ENCODE results near the gene NR2C1. TPM values are rescaled to one million over a fixed set of nuclear protein-coding genes. Genes with fewer than 3 reads are reported as not detected.

The NR2C1 gene
- total and polyA plus RNA-seq, 11 donors: 11.0 to 45.6 (median 34.5) TPM

- peak overlapping the region in 2 of 12 donors; percentile 35 to 40 for H3K27ac ChIP-seq
- no peaks in the 10 kb centered on the region for H3K27me3 ChIP-seq
- H3K4me1 ChIP-seq: peaks cover 0 to 24% (median 9%) of the 10 kb centered on the region in 12 donors
- DNase-seq (peak in 4 of 5 donors; percentile 50 to 72 (median 67)), ATAC-seq (peak; percentile 70 to 88 (median 85))
- TF ChIP-seq POLR2A (IDR thresholded peaks at IDR 0.05) (no peak), CTCF (IDR thresholded peaks at IDR 0.05) (peak; percentile 62 to 82 (median 77))
- H3K4me3 ChIP-seq: no peak overlapping the region
- intact Hi-C loops (cut with DNase I): loop anchor here (1.0 to 10.0 kb wide), 12 partner anchors 98 to 418 kb away; partner anchors contain the start of genes FGD6 (in 10 of the 10) and VEZT (in 10 of the 10)
- H3K36me3 ChIP-seq: peaks cover 0 to 19% (median 9%) of the 10 kb centered on the region in 9 donors
- 34 to 48% (median 40%) methylated on average over 2 of the region's 2 CpGs for WGBS, 4 donors
- no peaks in the 10 kb centered on the region for H3K9me3 ChIP-seq
Observed at GRCh38 chr12:95117178-95117599, 43.8 kb upstream of the NR2C1 start.

GRCh38 chr12:95116773-95117172 lies 43.4 kb upstream of the NR2C1 start:
- H3K27ac ChIP-seq: peak overlapping the region in 2 of 12 donors; percentile 35 to 40
- no peak overlapping the region for H3K4me3 ChIP-seq
- H3K27me3 ChIP-seq: no peaks in the 10 kb centered on the region
- H3K36me3 ChIP-seq: peaks cover 0 to 23% (median 13%) of the 10 kb centered on the region in 9 donors
- TF ChIP-seq POLR2A (IDR thresholded peaks at IDR 0.05): no peak
- no peak for TF ChIP-seq CTCF (IDR thresholded peaks at IDR 0.05)
- intact Hi-C loops (cut with DNase I): loop anchor here (1.0 to 10.0 kb wide), 13 partner anchors 98 to 418 kb away; partner anchors contain the start of genes FGD6 (in 10 of the 10) and VEZT (in 10 of the 10)
- H3K4me1 ChIP-seq: peaks cover 0 to 24% (median 9%) of the 10 kb centered on the region in 12 donors
- ATAC-seq (peak in 3 of 4 donors; percentile 16 to 49 (median 28)), DNase-seq (no peak)
- 44 to 69% (median 66%) methylated on average over 3 of the region's 3 CpGs for WGBS, 4 donors
- H3K9me3 ChIP-seq: no peaks in the 10 kb centered on the region

GRCh38 chr12:95116341-95116740 lies 42.9 kb upstream of the NR2C1 start:
- ATAC-seq: no peak
- no peaks in the 10 kb centered on the region for H3K9me3 ChIP-seq
- peaks cover 0 to 24% (median 9%) of the 10 kb centered on the region in 12 donors for H3K4me1 ChIP-seq
- H3K4me3 ChIP-seq: no peak overlapping the region
- TF ChIP-seq CTCF (IDR thresholded peaks at IDR 0.05): no peak
- H3K27ac ChIP-seq: peak overlapping the region in 1 of 12 donors; percentile 35
- H3K36me3 ChIP-seq: peaks cover 0 to 27% (median 13%) of the 10 kb centered on the region in 9 donors
- no peak for DNase-seq
- H3K27me3 ChIP-seq: no peaks in the 10 kb centered on the region
- 66 to 82% (median 73%) methylated on average over 4 of the region's 4 CpGs for WGBS, 4 donors
- intact Hi-C loops (cut with DNase I): loop anchor here in 9 of 10 donors (1.0 to 10.0 kb wide), 10 partner anchors 98 to 418 kb away; partner anchors contain the start of genes FGD6 (in 9 of the 9) and VEZT (in 9 of the 9)

GRCh38 chr12:95115641-95116040 lies 42.2 kb upstream of the NR2C1 start:
- H3K27ac ChIP-seq: peak overlapping the region in 1 of 12 donors; percentile 35
- no peak for DNase-seq
- H3K27me3 ChIP-seq: no peaks in the 10 kb centered on the region
- peaks cover 0 to 34% (median 13%) of the 10 kb centered on the region in 9 donors for H3K36me3 ChIP-seq
- H3K9me3 ChIP-seq: no peaks in the 10 kb centered on the region
- no peak for TF ChIP-seq CTCF (IDR thresholded peaks at IDR 0.05)
- TF ChIP-seq POLR2A (IDR thresholded peaks at IDR 0.05): no peak
- no peak for ATAC-seq
- WGBS, 4 donors: 76 to 79% (median 76%) methylated on average over 7 of the region's 7 CpGs
- intact Hi-C loops (cut with DNase I): loop anchor here in 9 of 10 donors (1.0 to 10.0 kb wide), 10 partner anchors 99 to 419 kb away; partner anchors contain the start of genes FGD6 (in 9 of the 9) and VEZT (in 9 of the 9)
- H3K4me3 ChIP-seq: no peak overlapping the region
- peaks cover 0 to 24% (median 9%) of the 10 kb centered on the region in 12 donors for H3K4me1 ChIP-seq
